GM21360 (cell line): ENCODE results near the gene SLC2A9.
"Not testable (repeated sequence)": the region's sequence is repeated elsewhere in the genome, so short reads cannot be mapped to it uniquely, and the experiment has no call there.

Experiments
- ATAC-seq: cut with Tn5 transposase; IDR thresholded peaks from one replicate; pipeline ENCODE4 v1.9.1; 2021; ENCODE audit warnings: mild to moderate bottlenecking, moderate library complexity; ENCODE audit not compliant: unreplicated experiment

The SLC2A9 gene

GRCh38 chr4:9845791-9846493, 175.4 kb downstream of the SLC2A9 start:
- no peak for ATAC-seq

GRCh38 chr4:9841072-9841471, 180.2 kb downstream of the SLC2A9 start:
- no peak for ATAC-seq

- ATAC-seq = no peak
These were observed 185.9 kb downstream of the SLC2A9 start for GRCh38 chr4:9835430-9835829.

DNA sequence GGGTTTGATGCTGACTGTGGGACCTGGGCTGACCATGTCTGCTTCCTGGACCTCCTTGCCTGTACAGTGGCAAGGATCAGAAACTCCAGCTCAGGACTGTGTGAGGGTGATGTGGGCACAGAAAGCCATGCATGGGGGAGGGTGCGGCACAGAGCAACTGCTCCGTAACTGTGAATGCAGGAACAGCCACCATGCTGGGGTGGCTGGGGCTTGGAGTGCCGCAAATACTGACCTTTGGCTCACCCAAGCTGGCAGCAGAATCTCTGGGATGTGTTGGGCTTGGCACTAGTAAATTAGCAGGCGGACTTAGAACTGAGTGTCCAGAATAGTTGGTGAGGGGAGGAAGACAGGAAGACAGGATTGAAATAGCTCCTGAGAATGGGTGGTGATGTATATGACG, 187.9 kb downstream of the SLC2A9 start:
- ATAC-seq = no peak

DNA sequence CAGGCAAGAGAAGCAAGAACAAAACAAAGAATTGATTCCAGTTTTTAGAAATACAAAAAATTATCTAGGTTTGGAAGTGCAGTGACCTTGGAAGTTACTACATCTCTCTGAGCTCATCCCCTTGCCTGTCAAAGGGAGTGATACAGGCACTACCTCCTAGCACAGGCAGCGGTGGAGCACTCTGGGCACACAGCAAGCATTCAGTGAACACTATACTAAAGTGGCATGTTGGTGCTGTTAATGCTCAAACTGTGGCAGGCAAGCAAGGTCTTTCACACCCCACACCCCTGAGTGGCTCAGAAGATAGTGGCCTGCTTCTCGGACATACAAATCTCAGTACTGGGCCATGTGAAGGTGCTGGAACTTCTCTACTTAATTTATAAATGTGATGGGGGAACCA, 188.7 kb downstream of the SLC2A9 start:
- ATAC-seq = no peak

- no peak for ATAC-seq
These were observed 194.7 kb downstream of the SLC2A9 start for GRCh38 chr4:9826551-9826950.

- ATAC-seq = no peak
These were observed 196.2 kb downstream of the SLC2A9 start for GRCh38 chr4:9825049-9825448.

GRCh38 chr4:9820343-9820742, 201.0 kb downstream of the SLC2A9 start:
- ATAC-seq = no peak

DNA sequence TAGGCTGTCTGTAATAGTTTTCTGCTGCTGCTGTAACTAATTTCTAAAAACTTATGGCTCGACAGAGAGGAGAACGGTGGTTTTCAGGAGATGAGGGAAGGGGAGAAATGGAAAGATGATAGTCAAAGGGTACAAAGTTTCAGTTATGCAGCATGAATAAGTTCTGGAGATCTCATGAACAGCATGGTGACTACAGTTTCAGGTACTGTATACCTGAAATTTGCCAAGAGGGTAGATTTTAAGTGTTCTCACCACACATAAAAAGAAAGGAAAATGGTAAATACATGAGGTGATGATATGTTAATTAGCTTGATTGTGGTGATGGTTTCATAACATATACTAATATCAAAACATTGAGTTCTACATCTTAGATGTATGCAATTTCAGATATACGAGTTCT, 205.0 kb downstream of the SLC2A9 start:
- no peak for ATAC-seq

GRCh38 chr4:9812501-9813340, 208.6 kb downstream of the SLC2A9 start:
- peak; percentile 80 for ATAC-seq

DNA sequence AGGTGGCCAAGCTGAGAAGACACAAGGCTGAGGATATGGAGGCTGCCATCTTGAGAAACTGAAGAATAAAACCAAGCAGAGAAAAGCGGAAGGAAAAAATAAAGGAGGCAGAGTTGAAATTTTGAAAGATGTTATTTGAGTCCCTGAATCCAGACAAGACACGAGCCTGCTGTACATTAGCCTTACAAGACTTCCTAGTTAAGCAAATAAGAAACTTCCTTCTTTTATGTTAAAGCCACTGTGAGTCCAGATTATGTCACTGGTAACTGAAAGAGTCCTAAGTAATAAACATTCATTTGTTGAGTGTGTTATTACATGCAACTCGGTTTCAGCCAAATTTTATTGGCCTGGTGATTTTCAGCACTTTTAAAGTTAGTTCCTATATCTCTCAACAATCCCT, 209.5 kb downstream of the SLC2A9 start:
- ATAC-seq = no peak

DNA sequence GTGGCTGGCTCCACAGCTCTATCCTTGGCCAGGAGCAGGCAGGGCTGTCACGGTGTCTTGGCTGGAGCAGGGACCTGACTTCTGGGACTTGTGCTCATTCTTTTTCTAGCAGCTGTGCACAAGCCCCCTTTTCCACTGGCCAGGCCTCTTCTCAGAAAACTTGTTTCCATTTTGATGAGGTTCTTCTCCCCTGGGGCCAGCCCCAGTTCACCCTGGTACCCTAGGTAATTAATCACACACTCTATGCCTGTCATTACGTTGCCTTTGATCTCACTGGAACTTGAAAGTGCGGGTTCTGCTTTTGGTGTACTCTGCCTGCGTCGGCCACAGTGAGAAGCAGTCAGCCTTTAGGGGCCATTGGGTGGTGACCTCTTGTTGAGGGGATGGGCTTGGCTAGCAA, 213.2 kb downstream of the SLC2A9 start:
- ATAC-seq = no peak

- no peak for ATAC-seq
These were observed 216.4 kb downstream of the SLC2A9 start for GRCh38 chr4:9804918-9805317.

DNA sequence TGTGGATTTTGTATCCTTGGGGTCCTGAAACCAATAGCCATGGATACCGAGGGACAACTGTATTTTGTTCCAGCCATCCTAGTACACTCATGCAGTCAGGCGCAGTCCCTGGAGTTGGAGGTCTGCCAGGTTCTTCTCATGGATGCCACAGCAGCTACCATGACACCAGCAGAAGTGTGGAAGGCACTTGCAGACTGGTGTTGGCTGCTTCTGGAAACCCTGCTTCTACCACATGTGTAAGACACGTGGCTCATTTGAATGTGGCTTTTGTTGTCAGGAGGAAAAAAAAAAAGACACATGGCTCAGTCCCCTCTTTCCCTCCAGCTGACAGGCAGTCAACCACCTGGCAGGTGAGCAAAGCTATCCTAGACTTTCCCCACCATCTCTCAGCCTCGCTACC, 220.4 kb downstream of the SLC2A9 start:
- no peak for ATAC-seq

DNA sequence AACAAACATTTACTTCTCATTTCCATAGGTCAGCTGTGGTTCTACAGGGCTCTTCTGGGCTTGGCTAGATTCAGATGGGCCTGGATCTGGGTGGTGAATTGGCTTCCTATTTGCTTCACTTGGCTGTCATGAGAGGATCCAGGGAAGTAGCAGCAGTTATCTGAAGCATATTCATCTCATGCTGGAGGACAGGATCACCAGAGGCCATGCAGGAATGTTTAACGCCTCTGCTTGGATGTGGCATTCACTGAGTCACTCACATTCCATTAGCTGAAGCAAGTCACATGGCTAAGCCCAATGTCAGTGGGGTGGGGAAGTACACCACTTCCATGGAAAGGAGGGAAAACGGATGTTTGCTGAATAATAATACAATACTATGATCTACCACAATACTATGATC, 224.7 kb downstream of the SLC2A9 start:
- not testable (repeated sequence) for ATAC-seq

- no peak for ATAC-seq
These were observed 228.9 kb downstream of the SLC2A9 start for GRCh38 chr4:9792381-9792780.

- not testable (repeated sequence) for ATAC-seq
These were observed 235.4 kb downstream of the SLC2A9 start for GRCh38 chr4:9785891-9786290.

GRCh38 chr4:9782136-9782436, 239.2 kb downstream of the SLC2A9 start:
- no peak for ATAC-seq

GRCh38 chr4:9781343-9782135, 239.8 kb downstream of the SLC2A9 start, which contains the start of gene DRD5:
TSS of gene DRD5 (plus strand) at chr4:9781634. CDS start at chr4:9782030, 396 bp downstream.
- ATAC-seq = no peak
